HL-60 (cell line): ENCODE data around the gene C9orf50.
"Not testable (repeated sequence)": the region's sequence is repeated elsewhere in the genome, so short reads cannot be mapped to it uniquely, and the experiment has no call there.

ENCODE experiments used
- GABPA ChIP-seq: IDR thresholded peaks from 2 replicates; pipeline ENCODE4 v1.6.1; 2012; ENCODE audit warnings: low read depth
- POLR2AphosphoS5 ChIP-seq: IDR thresholded peaks from 2 replicates; pipeline ENCODE4 v1.6.1; 2012; ENCODE audit warnings: low read depth
- SPI1 ChIP-seq: IDR thresholded peaks from 2 replicates; pipeline ENCODE4 v1.6.1; 2012; ENCODE audit warnings: low read depth, mild to moderate bottlenecking, borderline replicate concordance
- TF ChIP-seq, protein P1 (sequence below): IDR thresholded peaks from one replicate; pipeline ENCODE4 v1.5.1; 2011; ENCODE audit warnings: low read length, control low read depth, inconsistent platforms; ENCODE audit not compliant: insufficient read depth
- TF ChIP-seq, protein P2 (sequence below): IDR thresholded peaks from 2 replicates; pipeline ENCODE4 v1.6.1; 2012; ENCODE audit warnings: low read depth; ENCODE audit not compliant: insufficient replicate concordance

DNA sequence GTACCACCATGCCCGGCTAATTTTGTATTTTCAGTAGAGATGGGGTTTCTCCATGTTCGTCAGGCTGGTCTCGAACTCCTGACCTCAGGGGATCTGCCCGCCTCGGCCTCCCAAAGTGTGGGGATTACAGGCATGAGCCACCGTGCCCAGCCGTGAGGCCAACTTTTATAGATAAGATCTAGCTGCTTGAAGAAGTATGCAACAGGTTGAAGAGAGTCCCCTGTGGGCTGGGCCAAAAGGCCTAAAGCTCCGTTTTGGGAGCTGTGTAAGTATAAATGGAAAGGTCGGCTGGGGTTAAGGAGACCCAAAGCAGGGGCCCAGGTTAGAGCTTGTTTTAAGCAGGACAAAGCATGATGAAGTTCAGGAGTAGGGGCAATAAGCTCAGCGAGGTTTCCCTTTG is 28.1 kb downstream of the C9orf50 start:
- TF ChIP-seq, protein P1, sequence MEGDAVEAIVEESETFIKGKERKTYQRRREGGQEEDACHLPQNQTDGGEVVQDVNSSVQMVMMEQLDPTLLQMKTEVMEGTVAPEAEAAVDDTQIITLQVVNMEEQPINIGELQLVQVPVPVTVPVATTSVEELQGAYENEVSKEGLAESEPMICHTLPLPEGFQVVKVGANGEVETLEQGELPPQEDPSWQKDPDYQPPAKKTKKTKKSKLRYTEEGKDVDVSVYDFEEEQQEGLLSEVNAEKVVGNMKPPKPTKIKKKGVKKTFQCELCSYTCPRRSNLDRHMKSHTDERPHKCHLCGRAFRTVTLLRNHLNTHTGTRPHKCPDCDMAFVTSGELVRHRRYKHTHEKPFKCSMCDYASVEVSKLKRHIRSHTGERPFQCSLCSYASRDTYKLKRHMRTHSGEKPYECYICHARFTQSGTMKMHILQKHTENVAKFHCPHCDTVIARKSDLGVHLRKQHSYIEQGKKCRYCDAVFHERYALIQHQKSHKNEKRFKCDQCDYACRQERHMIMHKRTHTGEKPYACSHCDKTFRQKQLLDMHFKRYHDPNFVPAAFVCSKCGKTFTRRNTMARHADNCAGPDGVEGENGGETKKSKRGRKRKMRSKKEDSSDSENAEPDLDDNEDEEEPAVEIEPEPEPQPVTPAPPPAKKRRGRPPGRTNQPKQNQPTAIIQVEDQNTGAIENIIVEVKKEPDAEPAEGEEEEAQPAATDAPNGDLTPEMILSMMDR = not testable (repeated sequence)
- TF ChIP-seq POLR2AphosphoS5, GABPA, SPI1: not testable (repeated sequence)
- TF ChIP-seq, protein P2, sequence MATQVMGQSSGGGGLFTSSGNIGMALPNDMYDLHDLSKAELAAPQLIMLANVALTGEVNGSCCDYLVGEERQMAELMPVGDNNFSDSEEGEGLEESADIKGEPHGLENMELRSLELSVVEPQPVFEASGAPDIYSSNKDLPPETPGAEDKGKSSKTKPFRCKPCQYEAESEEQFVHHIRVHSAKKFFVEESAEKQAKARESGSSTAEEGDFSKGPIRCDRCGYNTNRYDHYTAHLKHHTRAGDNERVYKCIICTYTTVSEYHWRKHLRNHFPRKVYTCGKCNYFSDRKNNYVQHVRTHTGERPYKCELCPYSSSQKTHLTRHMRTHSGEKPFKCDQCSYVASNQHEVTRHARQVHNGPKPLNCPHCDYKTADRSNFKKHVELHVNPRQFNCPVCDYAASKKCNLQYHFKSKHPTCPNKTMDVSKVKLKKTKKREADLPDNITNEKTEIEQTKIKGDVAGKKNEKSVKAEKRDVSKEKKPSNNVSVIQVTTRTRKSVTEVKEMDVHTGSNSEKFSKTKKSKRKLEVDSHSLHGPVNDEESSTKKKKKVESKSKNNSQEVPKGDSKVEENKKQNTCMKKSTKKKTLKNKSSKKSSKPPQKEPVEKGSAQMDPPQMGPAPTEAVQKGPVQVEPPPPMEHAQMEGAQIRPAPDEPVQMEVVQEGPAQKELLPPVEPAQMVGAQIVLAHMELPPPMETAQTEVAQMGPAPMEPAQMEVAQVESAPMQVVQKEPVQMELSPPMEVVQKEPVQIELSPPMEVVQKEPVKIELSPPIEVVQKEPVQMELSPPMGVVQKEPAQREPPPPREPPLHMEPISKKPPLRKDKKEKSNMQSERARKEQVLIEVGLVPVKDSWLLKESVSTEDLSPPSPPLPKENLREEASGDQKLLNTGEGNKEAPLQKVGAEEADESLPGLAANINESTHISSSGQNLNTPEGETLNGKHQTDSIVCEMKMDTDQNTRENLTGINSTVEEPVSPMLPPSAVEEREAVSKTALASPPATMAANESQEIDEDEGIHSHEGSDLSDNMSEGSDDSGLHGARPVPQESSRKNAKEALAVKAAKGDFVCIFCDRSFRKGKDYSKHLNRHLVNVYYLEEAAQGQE = not testable (repeated sequence)
